ENCODE data around the gene GLTP. TPM values are rescaled to one million over a fixed set of nuclear protein-coding genes. Genes with fewer than 3 reads are reported as not detected.
A peak's percentile ranks its signal among the peaks of the same experiment; 100 is the strongest.

GLTP gene
- total and polyA plus RNA-seq, 2 of the 13 experiments (the other 11 are each of a cell fraction or from before 2014, with no cell fraction given), result 10.7 to 12.9 TPM

GRCh38 chr12:109875572-109876131 lies 4.7 kb downstream of the GLTP start:
- Histone ChIP-seq H3K9ac (ENCODE audit: insufficient read depth, low read depth, low read length) (no peak overlapping the region), H2AFZ (ENCODE audit: low read length) (no peak overlapping the region), H3K4me1 (ENCODE audit: insufficient read depth, low read length) (peaks cover 76% of the 10 kb centered on the region), H3K4me3 (replicated peaks in 1 of 3; ENCODE audit: insufficient read depth in 1 of 3, low read depth in 2 of 3, low read length in 3 of 3) (no peak overlapping the region), H3K4me2 (ENCODE audit: low read depth, low read length) (no peak overlapping the region), H3K9me3 (ENCODE audit: low read length) (no peaks in the 10 kb centered on the region), H3K79me2 (ENCODE audit: insufficient read depth, low read length) (peaks cover 7% of the 10 kb centered on the region), H3K36me3 (replicated peaks in 1 of 2; ENCODE audit: control insufficient read depth in 1 of 2, insufficient read depth in 2 of 2, low read length in 2 of 2) (no peaks in the 10 kb centered on the region; a peak in 1 of 5 replicates), H3K27me3 (ENCODE audit: control insufficient read depth in 1 of 2, insufficient read depth in 2 of 2, low read length in 2 of 2) (no peaks in the 10 kb centered on the region), H4K20me1 (ENCODE audit: insufficient read depth, low read length) (no peaks in the 10 kb centered on the region), H3K27ac (ENCODE audit: extremely low read length, insufficient read depth, low read length) (no peak overlapping the region)
- FAIRE-seq, result no peak
- intact Hi-C loops (cut with micrococcal nuclease; ENCODE audit: unreplicated experiment), result no loop called here
- ChIA-PET POLR2A (interaction anchor here (2.6 kb wide), 1 partner anchor 11 kb away, joined by 11 read pairs; no protein-coding TSS in a partner anchor), CTCF (ENCODE audit: low intra/inter-chr PET ratio, low total read pairs) (no interaction called here)
- in situ Hi-C loops (cut with HindIII; ENCODE audit: extremely low pct_ligation_motif_present, low pct_unique_long_range_greater_than_20kb), result no loop called here
- BruUV-seq (replicated peaks), result no TSS peak
- WGBS (ENCODE audit: low lambda C conversion rate), result 75% methylated on average over 6 of the region's 6 CpGs
- DNase-seq (ENCODE audit: low spot score), result no peak
- no peak for ATAC-seq
- no peak for TF ChIP-seq ZNF782 (CRISPR knock-in tag; IDR thresholded peaks at IDR 0.05; ENCODE audit: borderline replicate concordance)
- no peak for TF ChIP-seq NR2F6 (IDR thresholded peaks at IDR 0.05)
- TF ChIP-seq NR2F6 (CRISPR knock-in tag; IDR thresholded peaks at IDR 0.05), result 0 out of 2 replicates have a peak, but pooled peaks have one; percentile 14
- no peak for TF ChIP-seq ZBTB46 (CRISPR knock-in tag; IDR thresholded peaks at IDR 0.05; ENCODE audit: borderline replicate concordance)
- TF ChIP-seq SOX6 (IDR thresholded peaks at IDR 0.05), result no peak
- peak; percentile 43 for TF ChIP-seq SOX6 (CRISPR knock-in tag; IDR thresholded peaks at IDR 0.05)
- no peak for TF ChIP-seq SPEN (CRISPR knock-in tag; IDR thresholded peaks at IDR 0.05; ENCODE audit: low read depth)
- TF ChIP-seq EP300 (IDR thresholded peaks at IDR 0.05; ENCODE audit: low read depth in 2 of 2, low read length in 2 of 2), result 0 out of 4 replicates have a peak, but pooled peaks of 1 of the 2 experiments have one; percentile 21
- TF ChIP-seq EP300 (CRISPR knock-in tag; IDR thresholded peaks at IDR 0.05; ENCODE audit: borderline replicate concordance), result no peak
- 0 out of 2 replicates have a peak, but pooled peaks have one; percentile 28 for TF ChIP-seq ARID5B (CRISPR knock-in tag; IDR thresholded peaks at IDR 0.05)
- TF ChIP-seq SOX13 (IDR thresholded peaks at IDR 0.05), result no peak
- peak in 1 of 2 experiments; percentile 25; a peak in 1 of 4 replicates for TF ChIP-seq SOX13 (CRISPR knock-in tag; conservative IDR thresholded peaks at IDR 0.05 in 1 of 2, IDR thresholded peaks at IDR 0.05 in 1 of 2)
- TF ChIP-seq, protein P1, sequence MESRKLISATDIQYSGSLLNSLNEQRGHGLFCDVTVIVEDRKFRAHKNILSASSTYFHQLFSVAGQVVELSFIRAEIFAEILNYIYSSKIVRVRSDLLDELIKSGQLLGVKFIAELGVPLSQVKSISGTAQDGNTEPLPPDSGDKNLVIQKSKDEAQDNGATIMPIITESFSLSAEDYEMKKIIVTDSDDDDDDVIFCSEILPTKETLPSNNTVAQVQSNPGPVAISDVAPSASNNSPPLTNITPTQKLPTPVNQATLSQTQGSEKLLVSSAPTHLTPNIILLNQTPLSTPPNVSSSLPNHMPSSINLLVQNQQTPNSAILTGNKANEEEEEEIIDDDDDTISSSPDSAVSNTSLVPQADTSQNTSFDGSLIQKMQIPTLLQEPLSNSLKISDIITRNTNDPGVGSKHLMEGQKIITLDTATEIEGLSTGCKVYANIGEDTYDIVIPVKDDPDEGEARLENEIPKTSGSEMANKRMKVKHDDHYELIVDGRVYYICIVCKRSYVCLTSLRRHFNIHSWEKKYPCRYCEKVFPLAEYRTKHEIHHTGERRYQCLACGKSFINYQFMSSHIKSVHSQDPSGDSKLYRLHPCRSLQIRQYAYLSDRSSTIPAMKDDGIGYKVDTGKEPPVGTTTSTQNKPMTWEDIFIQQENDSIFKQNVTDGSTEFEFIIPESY (CRISPR knock-in tag; IDR thresholded peaks at IDR 0.05), result 0 out of 2 replicates have a peak, but pooled peaks have one; percentile 39
- no peak for TF ChIP-seq ATAD3A (CRISPR knock-in tag; IDR thresholded peaks at IDR 0.05)
